Measurements from ENCODE around the gene PWWP2B.
A peak's percentile ranks its signal among the peaks of the same experiment; 100 is the strongest.

Gene PWWP2B

GRCh38 chr10:132451506-132452215, 54.7 kb downstream of the PWWP2B start:
- H3K27me3 ChIP-seq (ENCODE audit: low read depth, low read length): no peaks in the 10 kb centered on the region
- no peak overlapping the region for H3K9ac ChIP-seq (ENCODE audit: low read length)
- H3K4me2 ChIP-seq (ENCODE audit: low read length): peak overlapping the region; percentile 92
- H3K79me2 ChIP-seq (ENCODE audit: low read length): no peaks in the 10 kb centered on the region
- H3K36me3 ChIP-seq (replicated peaks; ENCODE audit: low read depth, low read length): no peaks in the 10 kb centered on the region
- peak overlapping the region; percentile 61 for H3K27ac ChIP-seq (ENCODE audit: low read length)
- no peaks in the 10 kb centered on the region for H4K20me1 ChIP-seq (ENCODE audit: insufficient read depth, low read length)
- peaks cover 57% of the 10 kb centered on the region for H3K4me1 ChIP-seq (ENCODE audit: low read length)
- H2AFZ ChIP-seq (ENCODE audit: low read depth, low read length): no peak overlapping the region
- no peaks in the 10 kb centered on the region for H3K9me3 ChIP-seq (ENCODE audit: insufficient read depth, low read length)
- TF ChIP-seq CTCF (IDR thresholded peaks at IDR 0.05; ENCODE audit: low read depth, low read length) (no peak), EZH2phosphoT487 (IDR thresholded peaks at IDR 0.05; ENCODE audit: low read depth) (no peak)
- peak overlapping the region; percentile 15; the same call in 1 of the 2 replicates for H3K4me3 ChIP-seq (ENCODE audit: low read length)

GRCh38 chr10:132452216-132452650, 55.2 kb downstream of the PWWP2B start:
- Histone ChIP-seq H3K27ac (ENCODE audit: low read length) (peak overlapping the region; percentile 61), H3K27me3 (ENCODE audit: low read depth, low read length) (no peaks in the 10 kb centered on the region), H3K36me3 (replicated peaks; ENCODE audit: low read depth, low read length) (no peaks in the 10 kb centered on the region), H3K4me3 (ENCODE audit: low read length) (peak overlapping the region; percentile 62), H2AFZ (ENCODE audit: low read depth, low read length) (no peak overlapping the region), H3K4me2 (ENCODE audit: low read length) (peak overlapping the region; percentile 92), H4K20me1 (ENCODE audit: insufficient read depth, low read length) (no peaks in the 10 kb centered on the region), H3K4me1 (ENCODE audit: low read length) (peaks cover 52% of the 10 kb centered on the region), H3K9me3 (ENCODE audit: insufficient read depth, low read length) (no peaks in the 10 kb centered on the region), H3K79me2 (ENCODE audit: low read length) (no peaks in the 10 kb centered on the region), H3K9ac (ENCODE audit: low read length) (peak overlapping the region; percentile 68)
- TF ChIP-seq CTCF (IDR thresholded peaks at IDR 0.05; ENCODE audit: low read depth, low read length) (no peak), EZH2phosphoT487 (IDR thresholded peaks at IDR 0.05; ENCODE audit: low read depth) (no peak)

GRCh38 chr10:132452651-132453469, 55.9 kb downstream of the PWWP2B start:
- Histone ChIP-seq H3K4me1 (ENCODE audit: low read length) (peaks cover 45% of the 10 kb centered on the region), H3K27ac (ENCODE audit: low read length) (peak overlapping the region; percentile 61), H3K9me3 (ENCODE audit: insufficient read depth, low read length) (no peaks in the 10 kb centered on the region), H4K20me1 (ENCODE audit: insufficient read depth, low read length) (no peaks in the 10 kb centered on the region), H3K36me3 (replicated peaks; ENCODE audit: low read depth, low read length) (no peaks in the 10 kb centered on the region), H3K27me3 (ENCODE audit: low read depth, low read length) (no peaks in the 10 kb centered on the region), H2AFZ (ENCODE audit: low read depth, low read length) (peak overlapping the region; percentile 77), H3K4me2 (ENCODE audit: low read length) (peak overlapping the region; percentile 92), H3K9ac (ENCODE audit: low read length) (peak overlapping the region; percentile 68), H3K79me2 (ENCODE audit: low read length) (no peaks in the 10 kb centered on the region), H3K4me3 (ENCODE audit: low read length) (peak overlapping the region; percentile 77)
- TF ChIP-seq EZH2phosphoT487 (IDR thresholded peaks at IDR 0.05; ENCODE audit: low read depth): no peak
- TF ChIP-seq CTCF (IDR thresholded peaks at IDR 0.05; ENCODE audit: low read depth, low read length): peak; percentile 71

GRCh38 chr10:132453470-132453861, 56.5 kb downstream of the PWWP2B start:
- Histone ChIP-seq H3K27ac (ENCODE audit: low read length) (no peak overlapping the region), H3K27me3 (ENCODE audit: low read depth, low read length) (no peaks in the 10 kb centered on the region), H3K9me3 (ENCODE audit: insufficient read depth, low read length) (no peaks in the 10 kb centered on the region), H3K79me2 (ENCODE audit: low read length) (no peaks in the 10 kb centered on the region), H3K36me3 (replicated peaks; ENCODE audit: low read depth, low read length) (no peaks in the 10 kb centered on the region), H4K20me1 (ENCODE audit: insufficient read depth, low read length) (no peaks in the 10 kb centered on the region), H3K4me3 (ENCODE audit: low read length) (peak overlapping the region; percentile 77), H3K4me2 (ENCODE audit: low read length) (peak overlapping the region; percentile 92), H3K9ac (ENCODE audit: low read length) (peak overlapping the region; percentile 64), H3K4me1 (ENCODE audit: low read length) (peaks cover 40% of the 10 kb centered on the region), H2AFZ (ENCODE audit: low read depth, low read length) (peak overlapping the region; percentile 77)
- TF ChIP-seq CTCF (IDR thresholded peaks at IDR 0.05; ENCODE audit: low read depth, low read length) (no peak), EZH2phosphoT487 (IDR thresholded peaks at IDR 0.05; ENCODE audit: low read depth) (no peak)
